ENCODE results near the gene CAMK2A. TPM values are rescaled to one million over a fixed set of nuclear protein-coding genes. Genes with fewer than 3 reads are reported as not detected.

Gene CAMK2A
- total RNA-seq, 1 donor from 2014 or later, result not detected

DNA sequence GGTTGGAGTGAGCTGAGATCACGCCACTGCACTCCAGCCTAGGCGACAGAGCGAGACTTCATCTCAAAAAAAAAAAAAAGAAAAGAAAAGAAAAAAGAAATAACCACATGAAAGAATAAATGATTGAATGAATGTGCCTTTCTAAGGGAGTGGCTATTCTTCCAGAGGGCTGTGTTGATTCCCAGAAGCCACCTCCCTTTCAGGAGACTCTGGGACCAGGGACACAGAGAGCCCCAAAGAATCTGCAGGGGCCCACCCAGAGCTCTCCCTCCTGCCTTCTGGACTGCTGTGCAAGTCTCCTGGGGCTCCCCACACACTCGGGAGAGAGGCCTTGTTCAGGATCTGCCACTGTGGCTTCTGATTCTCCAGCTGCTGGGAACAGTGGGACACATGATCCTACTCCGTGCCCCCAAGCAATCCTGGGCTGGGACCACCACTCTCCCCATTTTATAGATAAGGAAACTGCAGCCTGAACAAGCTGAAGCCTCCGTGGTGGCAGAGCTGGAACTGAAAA, 23.6 kb downstream of the CAMK2A start:
- no peak overlapping the region for H3K27ac Mint-ChIP-seq (ENCODE audit: unreplicated experiment)
- H3K9me3 Mint-ChIP-seq (ENCODE audit: unreplicated experiment), result no peaks in the 10 kb centered on the region
- no peaks in the 10 kb centered on the region for H3K36me3 Mint-ChIP-seq (ENCODE audit: unreplicated experiment)
- no peak overlapping the region for H3K4me3 Mint-ChIP-seq (ENCODE audit: unreplicated experiment)
- DNase-seq (ENCODE audit: extremely low spot score, unreplicated experiment), result no peak
- no peaks in the 10 kb centered on the region for H3K27me3 Mint-ChIP-seq (ENCODE audit: unreplicated experiment)
- TF ChIP-seq CTCF (IDR thresholded peaks at IDR 0.05), result no peak
- H3K4me1 Mint-ChIP-seq (ENCODE audit: unreplicated experiment), result peaks cover 23% of the 10 kb centered on the region

DNA sequence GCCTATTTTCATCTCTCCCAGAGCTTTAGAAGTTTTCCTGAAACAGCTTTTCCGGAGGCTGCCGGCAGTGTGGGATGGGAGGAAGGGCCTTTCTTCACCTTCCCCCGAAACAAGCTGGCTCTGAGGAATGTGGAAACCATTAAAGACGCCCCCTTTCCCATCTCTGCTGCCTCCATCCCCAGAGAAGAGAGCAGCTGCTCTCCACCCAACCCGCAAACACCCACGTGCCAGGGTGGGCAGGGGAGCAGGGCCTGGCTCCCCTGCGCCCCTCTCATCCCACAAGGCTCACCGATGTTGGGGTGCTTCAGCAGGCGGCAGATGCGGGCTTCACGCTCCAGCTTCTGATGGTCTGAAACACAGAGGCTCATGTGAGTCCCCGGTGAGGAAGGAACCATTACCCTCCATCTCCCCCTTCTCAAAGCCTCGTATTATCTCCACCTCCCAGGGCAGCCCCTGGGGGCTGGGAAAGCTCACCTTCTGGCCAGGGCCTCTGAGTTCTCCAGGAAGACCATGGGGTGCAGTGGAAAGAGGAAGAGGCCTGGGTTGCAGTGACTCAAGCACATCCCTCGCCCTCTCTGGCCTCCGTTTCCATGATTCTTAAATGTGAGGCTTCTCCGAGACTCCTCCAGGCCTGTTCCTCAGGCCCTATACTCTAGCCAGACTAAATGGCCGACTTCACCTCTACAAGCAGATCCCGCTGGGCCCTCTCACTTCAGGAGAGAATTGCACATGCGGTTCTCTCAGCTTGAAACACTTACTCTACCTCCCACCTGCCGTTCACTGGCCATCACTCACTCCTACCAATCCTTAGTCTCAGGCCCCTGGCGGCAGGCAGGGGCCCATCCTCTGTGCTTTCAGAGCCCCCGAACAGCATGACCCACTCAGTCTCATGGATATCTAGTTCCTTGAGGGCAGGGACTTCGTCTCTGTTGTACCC, 24.6 kb downstream of the CAMK2A start:
- H3K27ac Mint-ChIP-seq (ENCODE audit: unreplicated experiment), result no peak overlapping the region
- H3K9me3 Mint-ChIP-seq (ENCODE audit: unreplicated experiment), result no peaks in the 10 kb centered on the region
- H3K4me3 Mint-ChIP-seq (ENCODE audit: unreplicated experiment), result no peak overlapping the region
- H3K4me1 Mint-ChIP-seq (ENCODE audit: unreplicated experiment), result peaks cover 17% of the 10 kb centered on the region
- H3K27me3 Mint-ChIP-seq (ENCODE audit: unreplicated experiment), result no peaks in the 10 kb centered on the region
- H3K36me3 Mint-ChIP-seq (ENCODE audit: unreplicated experiment), result no peaks in the 10 kb centered on the region
- no peak for TF ChIP-seq CTCF (IDR thresholded peaks at IDR 0.05)
- no peak for DNase-seq (ENCODE audit: extremely low spot score, unreplicated experiment)

- Mint-ChIP-seq H3K4me3 (ENCODE audit: unreplicated experiment) (no peak overlapping the region), H3K27me3 (ENCODE audit: unreplicated experiment) (no peaks in the 10 kb centered on the region), H3K4me1 (ENCODE audit: unreplicated experiment) (peaks cover 17% of the 10 kb centered on the region), H3K27ac (ENCODE audit: unreplicated experiment) (no peak overlapping the region), H3K36me3 (ENCODE audit: unreplicated experiment) (no peaks in the 10 kb centered on the region), H3K9me3 (ENCODE audit: unreplicated experiment) (no peaks in the 10 kb centered on the region)
- no peak for DNase-seq (ENCODE audit: extremely low spot score, unreplicated experiment)
- TF ChIP-seq CTCF (IDR thresholded peaks at IDR 0.05), result no peak
Measured at GRCh38 chr5:150263801-150264621, 25.6 kb downstream of the CAMK2A start.

- H3K27me3 Mint-ChIP-seq (ENCODE audit: unreplicated experiment), result no peaks in the 10 kb centered on the region
- DNase-seq (ENCODE audit: extremely low spot score, unreplicated experiment), result no peak
- no peak for TF ChIP-seq CTCF (IDR thresholded peaks at IDR 0.05)
- H3K27ac Mint-ChIP-seq (ENCODE audit: unreplicated experiment), result no peak overlapping the region
- no peaks in the 10 kb centered on the region for H3K36me3 Mint-ChIP-seq (ENCODE audit: unreplicated experiment)
- peaks cover 17% of the 10 kb centered on the region for H3K4me1 Mint-ChIP-seq (ENCODE audit: unreplicated experiment)
- no peaks in the 10 kb centered on the region for H3K9me3 Mint-ChIP-seq (ENCODE audit: unreplicated experiment)
- no peak overlapping the region for H3K4me3 Mint-ChIP-seq (ENCODE audit: unreplicated experiment)
Measured at GRCh38 chr5:150263375-150263775, 26.2 kb downstream of the CAMK2A start.

GRCh38 chr5:150262502-150262901, 27.1 kb downstream of the CAMK2A start:
- Mint-ChIP-seq H3K4me1 (ENCODE audit: unreplicated experiment) (peaks cover 17% of the 10 kb centered on the region), H3K9me3 (ENCODE audit: unreplicated experiment) (no peaks in the 10 kb centered on the region), H3K27ac (ENCODE audit: unreplicated experiment) (no peak overlapping the region), H3K36me3 (ENCODE audit: unreplicated experiment) (no peaks in the 10 kb centered on the region), H3K27me3 (ENCODE audit: unreplicated experiment) (no peaks in the 10 kb centered on the region), H3K4me3 (ENCODE audit: unreplicated experiment) (no peak overlapping the region)
- DNase-seq (ENCODE audit: extremely low spot score, unreplicated experiment), result no peak
- TF ChIP-seq CTCF (IDR thresholded peaks at IDR 0.05), result no peak

Data from osteocyte (in vitro differentiated cells).